ENCODE data around the gene TIGD3.

GRCh38 chr11:65390099-65390941 lies 35.8 kb downstream of the TIGD3 start:
- TF ChIP-seq CTCF (conservative IDR thresholded peaks at IDR 0.05; ENCODE audit: low read depth, low read length) (no peak), EZH2 (IDR thresholded peaks at IDR 0.05; ENCODE audit: low read length, unreplicated experiment) (no peak), EZH2phosphoT487 (IDR thresholded peaks at IDR 0.05; ENCODE audit: borderline replicate concordance, low read length) (no peak)
